Esophagus squamous epithelium (tissue), 4 donors: ENCODE measurements around the gene TMEM238.

Experiments used
- CTCF ChIP-seq, 6 experiments: fragments of 450-650 bp in 4 of 6; fragments of 200-600 bp in 2 of 6; sonication (generic) in 2 of 6; IDR thresholded peaks; one replicate each; pipeline ENCODE4 v1.5.1; 2016 to 2019; ENCODE audit warnings: antibody characterized with exemption in 6 of 6, mild to moderate bottlenecking in 4 of 6, moderate library complexity in 4 of 6
- POLR2A ChIP-seq, 4 donors: fragments of 450-650 bp; IDR thresholded peaks; one replicate each; pipeline ENCODE4 v1.6.1; 2017; ENCODE audit warnings: antibody characterized with exemption in 4 of 4, mild to moderate bottlenecking in 4 of 4, moderate library complexity in 3 of 4

GRCh38 chr19:55347442-55348009 is 36.6 kb downstream of the TMEM238 start:
- no peak for TF ChIP-seq CTCF (IDR thresholded peaks at IDR 0.05)
- TF ChIP-seq POLR2A (IDR thresholded peaks at IDR 0.05): no peak
